OCI-LY7 (cell line): ENCODE data around the gene KRTAP10-9. TPM values are rescaled to one million over a fixed set of nuclear protein-coding genes. Genes with fewer than 3 reads are reported as not detected.

Experiments used
- BruUV-seq: library from RNA; stranded (reverse); fragments of 400-500 nt; replicated peaks from 2 replicates; lab custom pipeline; 2021; lab: Mats Ljungman, UMichigan
- CTCF ChIA-PET: fragments of 300-600 bp; sonication (Branson Sonifier 250); formaldehyde crosslinking; loops from one replicate; lab custom pipeline; 2022; ENCODE audit warnings: antibody characterized with exemption; ENCODE audit not compliant: unreplicated experiment; lab: Charles Lee
- POLR2A ChIA-PET: fragments of 300-600 bp; sonication (Branson Sonifier 250); formaldehyde crosslinking; loops from one replicate; lab custom pipeline; 2022; ENCODE audit warnings: antibody characterized with exemption; lab: Charles Lee
- DNase-seq: peaks from one replicate; pipeline ENCODE4 v3.0.0-alpha.2; 2015; ENCODE audit warnings: low spot score
- H2AFZ ChIP-seq: fragments of 200-600 bp; sonication (generic), shearing (Covaris generic); 2 replicates; pipeline ENCODE4 v1.6.1; 2014; ENCODE audit warnings: mild to moderate bottlenecking, antibody characterized with exemption, low read length, moderate library complexity
- H3K27ac ChIP-seq: fragments of 200-600 bp; sonication (generic); 2 replicates; pipeline ENCODE4 v1.5.1; 2014; ENCODE audit warnings: mixed run types, low read depth, mild to moderate bottlenecking, moderate library complexity, low read length, inconsistent platforms; ENCODE audit not compliant: poor library complexity, severe bottlenecking
- H3K36me3 ChIP-seq: fragments of 200-600 bp; sonication (generic); 2 replicates; pipeline ENCODE4 v1.6.1; 2014; ENCODE audit warnings: mild to moderate bottlenecking, antibody characterized with exemption, low read length, moderate library complexity, mixed read lengths; ENCODE audit not compliant: insufficient read depth
- H3K4me1 ChIP-seq: fragments of 200-600 bp; sonication (generic); 2 replicates; pipeline ENCODE4 v1.5.1; 2014; ENCODE audit warnings: mild to moderate bottlenecking, low read length; ENCODE audit not compliant: insufficient read depth, poor library complexity, severe bottlenecking
- H3K4me2 ChIP-seq: fragments of 200-600 bp; sonication (generic); 2 replicates; pipeline ENCODE4 v1.6.1; 2014; ENCODE audit warnings: mild to moderate bottlenecking, low read length
- H3K4me3 ChIP-seq: fragments of 200-600 bp; sonication (generic); 2 replicates; pipeline ENCODE4 v1.5.1; 2014; ENCODE audit warnings: mild to moderate bottlenecking, low read depth, low read length; ENCODE audit not compliant: poor library complexity, severe bottlenecking
- H3K79me2 ChIP-seq: fragments of 200-600 bp; sonication (generic); 2 replicates; pipeline ENCODE4 v1.6.1; 2016; ENCODE audit warnings: low read depth, mild to moderate bottlenecking, low read length, moderate library complexity, mixed read lengths; ENCODE audit not compliant: insufficient read depth
- H3K9me2 ChIP-seq: fragments of 200-600 bp; sonication (generic); 2 replicates; pipeline ENCODE4 v1.6.1; 2016; ENCODE audit warnings: mild to moderate bottlenecking, low read length, mixed read lengths; ENCODE audit not compliant: insufficient read depth
- H3K9me3 ChIP-seq: fragments of 200-600 bp; sonication (generic); 2 replicates; pipeline ENCODE4 v1.6.1; 2014; ENCODE audit warnings: mild to moderate bottlenecking, mixed run types, low read length, mixed read lengths
- H4K20me1 ChIP-seq: fragments of 200-600 bp; sonication (generic); 2 replicates; pipeline ENCODE4 v1.6.1; 2014; ENCODE audit warnings: mild to moderate bottlenecking, antibody characterized with exemption, low read length, moderate library complexity, mixed read lengths; ENCODE audit not compliant: insufficient read depth
- EZH2phosphoT487 ChIP-seq: fragments of 200-600 bp; sonication (generic); IDR thresholded peaks from 2 replicates; pipeline ENCODE4 v1.6.1; 2018; ENCODE audit warnings: low read depth, borderline replicate concordance, mild to moderate bottlenecking, mixed run types, antibody characterized with exemption, low read length, moderate library complexity, mixed read lengths
- intact Hi-C: fragments of 100-400 bp; cut with micrococcal nuclease; formaldehyde crosslinking; loops from one replicate; pipeline ENCODE4 v1.10.0; 2022; ENCODE audit not compliant: unreplicated experiment
- total RNA-seq, 2 experiments: library from RNA; depleted of rRNA in 1 of 2; stranded (reverse); fragments of >200 nt in 1 of 2; shearing (Covaris generic) in 1 of 2; gene quantifications; 2 replicates each; pipeline ENCODE4 v1.2.3, GENCODE V29; 2014 to 2022
- TF ChIP-seq, protein P1 (sequence below): fragments of 200-600 bp; sonication (generic); conservative IDR thresholded peaks from 2 replicates; pipeline ENCODE4 v1.5.1; 2014; ENCODE audit warnings: mild to moderate bottlenecking, antibody characterized with exemption, low read length, moderate library complexity, mixed read lengths

The KRTAP10-9 gene
- total RNA-seq, 2 experiments from 2014 or later = not detected

DNA sequence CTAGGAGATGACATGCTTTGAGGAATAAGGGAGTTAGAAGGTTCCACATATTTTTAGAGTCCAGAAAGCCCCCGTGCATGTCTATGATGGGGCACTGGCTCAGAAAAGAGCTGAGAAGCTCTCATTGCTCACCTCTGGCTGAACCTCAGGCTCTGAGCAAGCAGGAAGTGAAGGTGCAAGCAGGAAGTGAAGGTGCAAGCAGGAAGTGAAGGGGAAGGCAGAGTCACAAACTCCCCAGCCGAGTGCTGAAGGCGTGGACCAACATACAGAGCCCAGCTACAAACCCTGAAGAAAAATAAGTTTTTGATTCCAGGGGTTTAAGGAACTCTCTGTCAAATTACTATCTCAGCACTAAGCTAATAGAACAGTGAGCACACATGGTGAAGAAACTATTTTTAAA lies 8.0 kb upstream of the KRTAP10-9 start:
- POLR2A ChIA-PET = interaction anchor here (1.2 kb wide), 1 partner anchor 980 kb away, joined by 6 read pairs; no protein-coding TSS in a partner anchor
- Histone ChIP-seq H3K36me3 (no peaks in the 10 kb centered on the region), H3K9me3 (peaks cover 23% of the 10 kb centered on the region), H3K4me2 (0 out of 2 replicates have a peak overlapping the region, but pooled peaks have one; percentile 6), H3K27ac (no peak overlapping the region), H3K9me2 (no peaks in the 10 kb centered on the region), H4K20me1 (no peaks in the 10 kb centered on the region), H3K4me1 (peaks cover 12% of the 10 kb centered on the region), H3K79me2 (no peaks in the 10 kb centered on the region), H2AFZ (peak overlapping the region; percentile 62), H3K4me3 (no peak overlapping the region)
- BruUV-seq = no TSS peak
- CTCF ChIA-PET = no interaction called here
- intact Hi-C loops = no loop called here
- DNase-seq = peak; percentile 36
- TF ChIP-seq, protein P1, sequence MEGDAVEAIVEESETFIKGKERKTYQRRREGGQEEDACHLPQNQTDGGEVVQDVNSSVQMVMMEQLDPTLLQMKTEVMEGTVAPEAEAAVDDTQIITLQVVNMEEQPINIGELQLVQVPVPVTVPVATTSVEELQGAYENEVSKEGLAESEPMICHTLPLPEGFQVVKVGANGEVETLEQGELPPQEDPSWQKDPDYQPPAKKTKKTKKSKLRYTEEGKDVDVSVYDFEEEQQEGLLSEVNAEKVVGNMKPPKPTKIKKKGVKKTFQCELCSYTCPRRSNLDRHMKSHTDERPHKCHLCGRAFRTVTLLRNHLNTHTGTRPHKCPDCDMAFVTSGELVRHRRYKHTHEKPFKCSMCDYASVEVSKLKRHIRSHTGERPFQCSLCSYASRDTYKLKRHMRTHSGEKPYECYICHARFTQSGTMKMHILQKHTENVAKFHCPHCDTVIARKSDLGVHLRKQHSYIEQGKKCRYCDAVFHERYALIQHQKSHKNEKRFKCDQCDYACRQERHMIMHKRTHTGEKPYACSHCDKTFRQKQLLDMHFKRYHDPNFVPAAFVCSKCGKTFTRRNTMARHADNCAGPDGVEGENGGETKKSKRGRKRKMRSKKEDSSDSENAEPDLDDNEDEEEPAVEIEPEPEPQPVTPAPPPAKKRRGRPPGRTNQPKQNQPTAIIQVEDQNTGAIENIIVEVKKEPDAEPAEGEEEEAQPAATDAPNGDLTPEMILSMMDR = no peak
- no peak for TF ChIP-seq EZH2phosphoT487

DNA sequence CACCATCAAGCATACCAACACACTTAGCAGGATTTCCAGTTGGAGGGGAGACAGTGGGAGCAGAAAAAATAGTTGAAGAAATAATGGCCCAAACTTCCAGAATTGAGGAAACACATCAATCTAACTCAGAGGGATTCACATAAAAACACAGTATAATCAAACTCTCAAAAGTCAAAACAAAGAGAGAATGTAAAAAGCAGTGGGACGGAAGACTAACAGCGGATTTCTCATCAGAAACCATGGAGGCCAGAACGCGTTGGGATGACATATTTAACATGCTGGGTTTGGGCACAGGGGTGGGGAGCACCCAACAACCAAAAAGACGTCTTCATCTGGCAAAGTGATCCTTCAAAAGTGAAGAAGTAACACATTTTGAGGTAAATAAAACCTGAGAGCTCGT lies 7.0 kb upstream of the KRTAP10-9 start:
- no peak overlapping the region for H3K27ac ChIP-seq
- no peaks in the 10 kb centered on the region for H3K79me2 ChIP-seq
- no peaks in the 10 kb centered on the region for H4K20me1 ChIP-seq
- ChIA-PET POLR2A (interaction anchor here (1.2 kb wide), 1 partner anchor 981 kb away, joined by 6 read pairs; no protein-coding TSS in a partner anchor), CTCF (no interaction called here)
- H3K36me3 ChIP-seq = no peaks in the 10 kb centered on the region
- no peak for DNase-seq
- BruUV-seq = no TSS peak
- no peak overlapping the region for H3K4me2 ChIP-seq
- H3K9me2 ChIP-seq = no peaks in the 10 kb centered on the region
- TF ChIP-seq EZH2phosphoT487 = no peak
- TF ChIP-seq, protein P1 = no peak
- H2AFZ ChIP-seq = no peak overlapping the region; the same call in 1 of the 2 replicates
- H3K9me3 ChIP-seq = peaks cover 26% of the 10 kb centered on the region
- H3K4me3 ChIP-seq = no peak overlapping the region
- intact Hi-C loops = no loop called here
- H3K4me1 ChIP-seq = peaks cover 12% of the 10 kb centered on the region

DNA sequence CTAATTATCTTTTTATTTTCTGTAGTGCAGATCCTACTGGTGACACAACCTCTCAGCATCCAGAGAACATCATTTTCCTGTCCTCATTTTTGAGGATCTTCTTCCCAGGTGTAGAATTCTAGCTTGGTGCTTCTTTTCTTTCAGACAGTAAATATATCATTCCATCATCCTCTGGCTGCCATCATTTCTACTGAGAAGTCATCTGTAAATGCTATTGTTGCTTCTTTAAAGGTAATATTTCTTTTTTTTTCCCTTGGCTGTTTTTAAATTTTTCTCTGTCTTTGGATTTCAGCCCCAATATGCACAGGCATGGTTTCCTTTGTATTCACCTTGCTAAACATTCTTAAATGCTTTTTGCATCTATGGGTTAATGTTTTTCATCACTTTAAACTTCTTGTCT lies 3.3 kb upstream of the KRTAP10-9 start:
- intact Hi-C loops = no loop called here
- Histone ChIP-seq H3K9me3 (peaks cover 26% of the 10 kb centered on the region), H3K4me3 (no peak overlapping the region), H3K9me2 (no peaks in the 10 kb centered on the region), H2AFZ (no peak overlapping the region), H3K27ac (no peak overlapping the region), H4K20me1 (no peaks in the 10 kb centered on the region), H3K36me3 (no peaks in the 10 kb centered on the region), H3K4me2 (no peak overlapping the region), H3K4me1 (peaks cover 7% of the 10 kb centered on the region), H3K79me2 (no peaks in the 10 kb centered on the region)
- CTCF ChIA-PET = no interaction called here
- TF ChIP-seq EZH2phosphoT487 = no peak
- TF ChIP-seq, protein P1 = no peak
- POLR2A ChIA-PET = no interaction called here
- no peak for DNase-seq
- no TSS peak for BruUV-seq
